GM12873 (cell line): Measurements from ENCODE around the gene KCP.

Experiments used
- CTCF ChIP-seq: IDR thresholded peaks from 2 replicates; pipeline ENCODE4 v1.5.1; 2012; ENCODE audit warnings: low read depth, mild to moderate bottlenecking, moderate library complexity, low read length, control low read depth; ENCODE audit not compliant: insufficient read depth; ENCODE audit errors: missing control alignments

KCP gene

GRCh38 chr7:128911423-128912031 lies 1.0 kb upstream of the KCP start:
- TF ChIP-seq CTCF: no peak

- no peak for TF ChIP-seq CTCF
Measured at GRCh38 chr7:128909625-128910568, 612 bp downstream of the KCP start.

- no peak for TF ChIP-seq CTCF
Measured at GRCh38 chr7:128908750-128909624, 1.5 kb downstream of the KCP start.

- TF ChIP-seq CTCF: no peak
Measured at GRCh38 chr7:128906766-128907559, 3.5 kb downstream of the KCP start.

- TF ChIP-seq CTCF: no peak
Measured at GRCh38 chr7:128906001-128906765, 4.3 kb downstream of the KCP start.

GRCh38 chr7:128904381-128905197 lies 5.9 kb downstream of the KCP start:
- peak; percentile 72 for TF ChIP-seq CTCF
